Thyroid gland (tissue), 4 donors: ENCODE data around the gene COPE.

Source experiments
- POLR2A ChIP-seq, 2 donors: fragments of 450-650 bp; IDR thresholded peaks; one replicate each; pipeline ENCODE4 v1.6.1; 2017; ENCODE audit warnings: antibody characterized with exemption in 2 of 2, mild to moderate bottlenecking in 2 of 2, moderate library complexity in 1 of 2
- TF ChIP-seq, protein P1 (sequence below), 6 experiments: fragments of 200-600 bp in 3 of 6; fragments of 450-650 bp in 3 of 6; sonication (generic) in 3 of 6; IDR thresholded peaks; one replicate each; pipeline ENCODE4 v1.5.1; 2016 to 2019; ENCODE audit warnings: antibody characterized with exemption in 6 of 6, mild to moderate bottlenecking in 2 of 6, inconsistent platforms in 1 of 6, moderate library complexity in 1 of 6

DNA sequence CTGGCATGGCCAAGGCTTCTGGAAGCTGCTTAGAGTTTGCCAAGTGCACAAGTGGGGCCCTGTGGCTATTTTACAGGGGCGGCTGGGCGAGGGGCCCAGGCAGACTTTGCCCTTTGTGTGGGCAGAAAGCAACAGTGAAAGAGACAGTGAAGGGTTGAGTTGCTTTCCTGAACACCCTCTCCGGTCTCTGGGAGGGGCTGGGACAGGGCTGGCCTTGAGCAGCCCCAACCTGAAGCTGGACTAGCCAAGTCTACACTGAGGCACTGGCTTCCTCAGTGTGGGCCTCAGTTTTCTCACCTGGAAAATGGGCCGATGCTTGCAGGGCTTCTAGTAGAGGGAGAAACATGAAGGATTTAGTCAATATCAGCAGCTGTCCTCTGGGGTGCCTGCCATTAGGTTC is 24.3 kb upstream of the COPE start:
- TF ChIP-seq POLR2A (IDR thresholded peaks at IDR 0.05), result no peak
- TF ChIP-seq, protein P1, sequence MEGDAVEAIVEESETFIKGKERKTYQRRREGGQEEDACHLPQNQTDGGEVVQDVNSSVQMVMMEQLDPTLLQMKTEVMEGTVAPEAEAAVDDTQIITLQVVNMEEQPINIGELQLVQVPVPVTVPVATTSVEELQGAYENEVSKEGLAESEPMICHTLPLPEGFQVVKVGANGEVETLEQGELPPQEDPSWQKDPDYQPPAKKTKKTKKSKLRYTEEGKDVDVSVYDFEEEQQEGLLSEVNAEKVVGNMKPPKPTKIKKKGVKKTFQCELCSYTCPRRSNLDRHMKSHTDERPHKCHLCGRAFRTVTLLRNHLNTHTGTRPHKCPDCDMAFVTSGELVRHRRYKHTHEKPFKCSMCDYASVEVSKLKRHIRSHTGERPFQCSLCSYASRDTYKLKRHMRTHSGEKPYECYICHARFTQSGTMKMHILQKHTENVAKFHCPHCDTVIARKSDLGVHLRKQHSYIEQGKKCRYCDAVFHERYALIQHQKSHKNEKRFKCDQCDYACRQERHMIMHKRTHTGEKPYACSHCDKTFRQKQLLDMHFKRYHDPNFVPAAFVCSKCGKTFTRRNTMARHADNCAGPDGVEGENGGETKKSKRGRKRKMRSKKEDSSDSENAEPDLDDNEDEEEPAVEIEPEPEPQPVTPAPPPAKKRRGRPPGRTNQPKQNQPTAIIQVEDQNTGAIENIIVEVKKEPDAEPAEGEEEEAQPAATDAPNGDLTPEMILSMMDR (IDR thresholded peaks at IDR 0.05), result no peak
